NCI-H446 (cell line): Measurements from ENCODE around the gene FAM3D.
"Not testable (repeated sequence)": the region's sequence is repeated elsewhere in the genome, so short reads cannot be mapped to it uniquely, and the experiment has no call there.

Experiments used
- DNase-seq, 2 experiments: peaks; one replicate each; lab custom pipeline; 2025; lab: John Stamatoyannopoulos, UW

The FAM3D gene

DNA sequence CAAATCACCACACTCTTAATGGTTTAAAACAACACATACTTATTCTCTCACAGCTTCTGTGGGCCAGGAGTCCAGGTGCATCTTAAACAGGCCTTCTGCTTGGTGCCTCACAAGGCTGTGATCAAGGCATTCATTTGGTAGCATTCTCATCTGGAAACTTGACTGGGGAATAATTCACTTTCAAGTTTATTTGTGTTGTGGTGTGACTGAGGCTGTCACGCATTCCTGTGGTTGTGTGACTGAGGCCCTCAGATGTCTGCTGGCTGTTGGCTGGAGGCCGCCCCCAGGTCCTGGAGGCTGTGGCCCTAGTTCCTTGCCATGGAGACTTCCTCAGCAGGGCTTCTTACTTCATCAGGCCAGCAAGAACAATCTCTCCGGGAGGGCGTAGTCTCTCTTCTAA, 16.9 kb upstream of the FAM3D start:
- DNase-seq = no peak

GRCh38 chr3:58683001-58683458, 16.5 kb upstream of the FAM3D start:
- DNase-seq = peak in 1 of 2 experiments; percentile 30

- DNase-seq = no peak
These were observed 15.3 kb upstream of the FAM3D start for GRCh38 chr3:58681863-58682262.

DNA sequence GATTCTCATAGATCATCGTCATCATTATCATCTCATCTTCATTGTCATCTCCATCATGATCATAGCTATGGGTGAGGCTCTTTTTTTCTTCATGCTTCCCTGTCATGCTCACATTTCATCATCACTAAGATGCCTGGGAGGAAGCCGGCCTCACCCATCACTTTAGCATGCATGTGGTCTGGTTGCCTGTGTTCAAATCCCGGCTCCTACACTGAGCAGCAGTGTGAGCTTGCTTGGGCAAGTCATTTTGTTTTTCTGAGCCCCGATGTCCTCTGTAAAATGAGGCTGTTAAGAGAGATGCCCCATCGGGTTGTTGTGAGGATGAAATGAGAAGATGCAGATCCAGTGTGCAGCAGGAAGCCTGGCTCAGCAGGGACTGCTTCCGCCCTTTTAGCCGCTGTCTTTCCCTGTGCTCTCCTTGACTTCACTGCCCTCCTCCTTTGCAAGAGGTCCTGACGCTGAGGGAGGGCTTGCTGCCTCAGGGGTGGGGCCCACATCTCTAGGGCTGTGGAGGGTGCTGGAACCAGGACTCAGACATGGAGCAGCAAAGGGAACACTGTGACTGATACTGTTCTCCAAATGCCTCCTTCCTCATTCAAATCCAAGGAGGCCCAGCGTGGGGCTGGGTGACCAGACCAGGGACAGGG, 14.4 kb upstream of the FAM3D start:
- no peak for DNase-seq

DNA sequence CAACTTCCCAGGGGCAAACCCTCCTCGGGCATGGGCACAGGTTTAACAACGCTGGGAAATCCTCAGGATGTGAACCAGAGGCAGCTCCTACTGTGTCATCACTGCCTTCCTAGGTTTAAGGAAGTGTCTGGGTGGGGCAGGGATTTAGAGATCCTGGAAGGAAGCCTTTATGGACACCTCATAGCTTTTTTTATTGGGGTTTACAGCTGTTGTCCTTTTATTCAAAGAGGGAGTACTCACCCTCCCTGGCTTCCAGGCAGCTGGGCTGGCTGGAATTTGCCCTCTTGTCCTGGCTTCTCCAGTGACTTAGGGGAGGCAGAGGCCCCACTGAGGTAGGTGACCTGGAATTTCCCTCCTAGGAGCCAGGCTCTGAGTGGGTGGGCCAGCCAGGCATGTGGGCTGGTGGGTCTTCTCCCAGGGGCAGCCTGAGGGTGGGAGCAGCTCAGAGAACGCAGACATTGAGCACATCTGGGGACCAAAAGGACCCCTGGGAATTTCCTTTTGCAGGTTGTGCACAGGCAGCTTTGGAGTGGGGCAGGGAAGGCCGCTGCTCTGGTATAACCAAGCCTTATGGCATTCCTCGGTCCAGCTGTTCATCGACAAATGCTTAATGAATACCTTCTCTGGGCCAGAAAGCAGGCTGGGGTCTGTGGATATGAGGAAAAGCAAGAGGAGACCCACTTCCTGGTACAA, 13.5 kb upstream of the FAM3D start:
- DNase-seq = no peak

DNA sequence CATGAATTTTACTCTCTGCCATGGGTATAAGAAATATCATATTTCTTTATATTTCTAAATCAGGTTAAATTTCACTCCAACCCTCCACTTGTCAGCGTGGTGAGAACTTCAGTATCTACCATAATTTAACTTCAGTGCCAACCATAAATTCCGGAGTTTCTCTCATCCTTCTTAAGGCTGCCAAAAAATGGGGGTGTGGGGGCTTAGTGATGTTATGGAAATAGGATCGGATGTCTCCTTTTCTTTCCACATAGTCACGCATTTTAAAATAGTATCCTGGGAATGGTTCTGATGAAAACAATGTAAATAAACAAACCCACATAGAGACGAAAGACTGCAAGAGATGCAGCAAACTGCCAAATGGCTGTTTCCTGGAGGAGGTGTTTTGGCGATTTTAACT, 12.9 kb upstream of the FAM3D start:
- DNase-seq = no peak

GRCh38 chr3:58678177-58678970, 11.8 kb upstream of the FAM3D start:
- not testable (repeated sequence) for DNase-seq

DNA sequence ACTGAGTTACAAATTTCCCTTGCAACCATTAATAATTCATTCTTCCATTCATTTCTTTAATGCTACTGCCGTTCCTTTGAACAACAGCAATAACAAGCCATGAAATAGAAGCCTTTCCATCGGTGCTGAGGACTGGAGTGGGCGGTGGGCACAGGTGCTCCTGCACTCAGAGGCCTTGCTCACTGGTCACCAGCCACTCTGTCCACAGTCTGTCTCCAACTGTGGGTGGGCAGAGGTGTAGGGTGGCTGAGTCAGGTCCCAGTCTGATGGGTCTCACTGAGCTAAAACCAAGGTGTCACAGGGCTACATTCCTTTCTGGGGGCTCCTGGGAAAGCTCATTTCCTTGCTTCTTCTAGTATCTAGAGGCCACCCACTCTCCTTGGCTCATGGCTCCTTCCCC, 6.3 kb upstream of the FAM3D start:
- DNase-seq = no peak

DNA sequence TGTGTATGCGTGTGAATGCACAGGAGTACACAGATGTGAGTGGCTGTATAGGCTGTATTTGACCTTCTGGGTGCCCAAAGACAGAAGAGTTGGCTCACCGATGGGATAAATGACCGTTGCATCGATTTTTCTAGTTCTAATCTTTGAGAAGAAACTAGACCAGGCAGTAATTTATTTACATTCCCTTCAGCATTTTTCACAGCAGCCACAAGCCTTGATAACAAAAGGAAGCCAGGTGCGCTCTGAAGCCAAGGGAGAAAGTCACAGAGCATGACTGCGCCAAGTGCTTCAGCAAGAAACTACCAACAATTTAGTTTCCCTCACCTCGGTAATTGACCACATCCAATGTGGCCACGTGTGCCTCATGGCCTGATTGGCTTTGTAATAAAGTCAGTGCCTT, 5.9 kb upstream of the FAM3D start:
- no peak for DNase-seq

- no peak for DNase-seq
These were observed 4.0 kb upstream of the FAM3D start for GRCh38 chr3:58670506-58671135.

- no peak for DNase-seq
These were observed 1.7 kb upstream of the FAM3D start for GRCh38 chr3:58668247-58668646.

GRCh38 chr3:58667704-58668103, 1.1 kb upstream of the FAM3D start:
- no peak for DNase-seq

- no peak for DNase-seq
These were observed 655 bp upstream of the FAM3D start for GRCh38 chr3:58667229-58667628.

- DNase-seq = no peak
These were observed 1.2 kb downstream of the FAM3D start for GRCh38 chr3:58665405-58665804.

DNA sequence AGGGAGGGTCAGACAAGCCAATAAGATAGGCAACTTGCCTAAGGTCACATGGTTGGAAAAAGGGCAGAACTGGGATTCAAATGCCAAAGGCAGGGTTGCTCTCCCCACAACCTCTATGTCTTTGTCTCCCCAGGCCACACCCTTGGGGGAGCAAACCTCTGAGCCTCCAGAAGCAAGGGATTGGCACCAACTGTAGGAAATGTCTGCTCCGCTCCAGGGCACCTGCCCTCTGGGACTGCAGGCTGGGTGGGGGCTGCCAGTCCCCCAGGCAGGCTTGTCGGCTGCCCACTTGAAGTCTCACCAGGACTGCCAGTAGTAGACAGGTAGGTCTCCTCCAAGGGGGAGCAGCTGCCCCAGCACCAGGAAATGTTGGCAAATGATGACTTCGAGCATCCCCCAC, 2.0 kb downstream of the FAM3D start:
- DNase-seq = no peak

DNA sequence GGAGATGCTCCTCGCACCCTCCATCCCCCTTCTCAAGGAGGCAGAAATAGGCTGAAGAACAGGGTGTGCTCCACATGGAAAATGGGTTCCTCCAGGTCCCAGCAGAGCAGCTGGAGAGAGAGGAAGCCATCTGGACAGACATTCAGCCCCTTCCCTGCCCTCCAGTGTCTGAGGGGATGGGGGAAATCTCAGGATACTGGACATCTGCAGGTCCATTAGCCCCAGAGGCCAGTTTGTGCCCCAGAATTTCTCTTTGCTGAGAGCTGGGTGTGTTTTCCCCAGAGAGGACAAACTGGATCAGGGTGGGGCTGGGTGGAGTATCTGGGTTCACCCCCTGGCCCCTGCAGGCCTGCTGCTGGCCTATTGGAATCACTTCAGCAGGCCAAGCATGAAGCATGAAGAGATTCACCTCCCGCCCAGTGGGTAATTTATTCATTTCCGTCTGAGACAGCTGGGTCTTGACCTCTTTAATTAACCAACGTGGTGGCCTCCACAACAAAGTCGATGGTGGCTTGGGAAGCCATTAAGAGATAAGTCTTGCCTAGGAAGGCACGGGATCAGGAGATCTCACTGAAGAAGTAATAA, 4.6 kb downstream of the FAM3D start:
- no peak for DNase-seq

GRCh38 chr3:58660998-58661397, 5.6 kb downstream of the FAM3D start:
- DNase-seq = no peak

DNA sequence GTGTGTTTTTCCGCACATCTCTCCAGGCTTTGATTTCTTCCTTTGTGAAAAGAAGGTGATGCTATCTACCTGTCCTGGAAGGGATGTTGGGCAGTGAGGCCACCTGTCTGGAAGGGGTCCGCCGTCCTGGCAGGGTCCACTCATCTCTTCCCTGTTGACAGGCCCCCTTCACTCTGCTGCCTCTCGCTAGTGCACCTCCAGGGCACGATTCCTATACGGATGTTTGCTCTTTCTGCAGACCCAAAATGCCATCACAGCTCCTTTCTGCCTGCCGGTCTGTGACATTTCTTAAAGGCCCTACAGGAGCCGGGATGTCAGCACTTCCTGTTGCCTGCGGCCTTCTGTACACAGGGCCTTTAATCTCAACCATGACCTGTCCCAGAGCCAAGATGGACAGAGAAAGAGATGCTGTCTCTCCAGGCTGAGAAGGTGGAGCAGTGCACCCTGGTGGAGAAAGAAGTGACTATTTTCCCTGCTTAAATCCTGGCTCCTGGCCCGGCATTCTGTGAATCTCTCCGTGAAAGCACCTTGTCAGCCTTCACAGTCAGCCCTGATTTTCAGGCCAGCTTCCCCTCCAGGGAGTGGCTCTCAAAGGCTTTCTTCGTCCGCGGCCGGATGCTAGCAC, 7.4 kb downstream of the FAM3D start:
- DNase-seq = no peak

- DNase-seq = no peak
These were observed 8.1 kb downstream of the FAM3D start for GRCh38 chr3:58658508-58658907.

GRCh38 chr3:58657571-58658141, 8.9 kb downstream of the FAM3D start:
- DNase-seq = no peak

DNA sequence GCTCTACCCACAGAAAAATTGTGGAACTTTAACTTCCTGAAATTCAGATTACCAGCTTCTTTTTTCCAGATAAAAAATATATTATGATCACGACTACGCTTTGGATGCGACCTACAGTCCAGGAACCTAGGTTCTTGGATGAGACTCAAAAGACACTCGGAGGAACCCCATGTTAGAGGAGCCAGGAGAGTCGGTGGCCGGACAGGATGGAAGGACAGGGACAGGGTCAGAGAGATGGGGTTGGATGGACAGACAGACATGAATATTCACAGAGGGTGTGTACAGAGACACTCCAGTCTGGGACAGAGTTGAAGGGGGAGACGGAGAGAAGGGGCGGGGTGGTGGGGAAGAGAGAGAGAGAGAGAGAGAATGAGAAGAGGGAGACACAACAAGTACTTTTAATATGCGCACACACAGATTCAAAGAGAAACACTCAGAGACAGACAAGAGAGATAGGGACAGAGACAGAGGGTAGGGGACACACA, 9.5 kb downstream of the FAM3D start:
- no peak for DNase-seq
